HepG2 (cell line): Measurements from ENCODE around the gene P2RY6. TPM values are rescaled to one million over a fixed set of nuclear protein-coding genes. Genes with fewer than 3 reads are reported as not detected.

Experiments used
- DMTF1 ChIP-seq: sonication (generic); formaldehyde crosslinking; IDR thresholded peaks from 2 replicates; pipeline ENCODE4 v1.4.0; 2020; ENCODE audit warnings: mild to moderate bottlenecking, missing genetic modification reagents
- FOSL2 ChIP-seq: sonication (generic); formaldehyde crosslinking; IDR thresholded peaks from 2 replicates; pipeline ENCODE4 v1.4.0; 2020; ENCODE audit warnings: missing genetic modification reagents
- MEF2D ChIP-seq: sonication (generic); formaldehyde crosslinking; IDR thresholded peaks from 2 replicates; pipeline ENCODE4 v1.5.1; 2020; ENCODE audit warnings: mild to moderate bottlenecking, missing genetic modification reagents
- MYNN ChIP-seq: sonication (generic); formaldehyde crosslinking; IDR thresholded peaks from 2 replicates; pipeline ENCODE4 v1.4.0; 2020; ENCODE audit warnings: mild to moderate bottlenecking, low read depth, missing genetic modification reagents
- TOPORS ChIP-seq: sonication (generic); formaldehyde crosslinking; IDR thresholded peaks from 2 replicates; pipeline ENCODE4 v1.8.0; 2023; ENCODE audit warnings: mild to moderate bottlenecking, missing genetic modification reagents
- YEATS2 ChIP-seq: sonication (generic); formaldehyde crosslinking; IDR thresholded peaks from 2 replicates; pipeline ENCODE4 v1.4.0; 2020; ENCODE audit warnings: missing genetic modification reagents, borderline replicate concordance
- ZFP1 ChIP-seq: IDR thresholded peaks from 2 replicates; pipeline ENCODE4 v1.6.1; 2016
- ZFX ChIP-seq: sonication (generic); formaldehyde crosslinking; IDR thresholded peaks from 2 replicates; pipeline ENCODE4 v1.4.0; 2020; ENCODE audit warnings: mild to moderate bottlenecking, low read depth, missing genetic modification reagents, moderate library complexity
- ZNF251 ChIP-seq: sonication (generic); formaldehyde crosslinking; IDR thresholded peaks from 2 replicates; pipeline ENCODE4 v1.9.0; 2021; ENCODE audit warnings: mild to moderate bottlenecking, missing genetic modification reagents
- ZNF550 ChIP-seq: sonication (generic); formaldehyde crosslinking; IDR thresholded peaks from 2 replicates; pipeline ENCODE4 v1.4.0; 2020; ENCODE audit warnings: mild to moderate bottlenecking, missing genetic modification reagents, borderline replicate concordance
- ZNF691 ChIP-seq: sonication (generic); formaldehyde crosslinking; IDR thresholded peaks from 2 replicates; pipeline ENCODE4 v1.4.0; 2020; ENCODE audit warnings: missing genetic modification reagents, low read depth, mild to moderate bottlenecking, borderline replicate concordance
- ZNF772 ChIP-seq: sonication (generic); formaldehyde crosslinking; IDR thresholded peaks from 2 replicates; pipeline ENCODE4 v1.5.0; 2020; ENCODE audit warnings: mild to moderate bottlenecking, missing genetic modification reagents
- ZNF788 ChIP-seq: sonication (generic); formaldehyde crosslinking; IDR thresholded peaks from 2 replicates; pipeline ENCODE4 v1.5.0; 2020; ENCODE audit warnings: mild to moderate bottlenecking, missing genetic modification reagents, borderline replicate concordance
- ZSCAN30 ChIP-seq: sonication (generic); formaldehyde crosslinking; IDR thresholded peaks from 2 replicates; pipeline ENCODE4 v1.5.0; 2020; ENCODE audit warnings: mild to moderate bottlenecking, missing genetic modification reagents
- polyA plus RNA-seq, 8 experiments: library from polyadenylated mRNA; depleted of rRNA in 3 of 8; stranded (reverse) in 7 of 8; unstranded in 1 of 8; fragments of >200 nt; fragmentation: Illumina TruSeq in 4 of 8; extraction: Trizol in 4 of 8; gene quantifications; 2 replicates each; pipeline versions ENCODE4 v1.2.1 to v1.2.3, GENCODE V29; 2011 to 2016; ENCODE audit warnings: low read depth in 4 of 8, missing spikeins in 1 of 8, mixed read lengths in 1 of 8; ENCODE audit not compliant: insufficient read depth in 1 of 8
- total RNA-seq, 5 experiments: library from RNA; depleted of rRNA; stranded (reverse); fragments of >200 nt; fragmentation: Illumina TruSeq; extraction: Trizol; gene quantifications; 2 replicates each; pipeline ENCODE4 v1.2.3, GENCODE V29; 2016; ENCODE audit warnings: low read depth in 1 of 5
- TF ChIP-seq, protein P1 (sequence below): IDR thresholded peaks from 2 replicates; pipeline ENCODE4 v1.6.1; 2016; ENCODE audit warnings: missing compliant biosample characterization, missing genetic modification reagents, borderline replicate concordance
- TF ChIP-seq, protein P2 (sequence below): sonication (generic); formaldehyde crosslinking; IDR thresholded peaks from 2 replicates; pipeline ENCODE4 v1.5.0; 2020; ENCODE audit warnings: missing genetic modification reagents

Gene P2RY6
- total and polyA plus RNA-seq, 2 of the 13 experiments (the other 11 are each of a cell fraction or from before 2014, with no cell fraction given) = 0.09 to 0.29 TPM

GRCh38 chr11:73314117-73314961 lies 42.2 kb downstream of the P2RY6 start (continued):
- TF ChIP-seq, protein P1, sequence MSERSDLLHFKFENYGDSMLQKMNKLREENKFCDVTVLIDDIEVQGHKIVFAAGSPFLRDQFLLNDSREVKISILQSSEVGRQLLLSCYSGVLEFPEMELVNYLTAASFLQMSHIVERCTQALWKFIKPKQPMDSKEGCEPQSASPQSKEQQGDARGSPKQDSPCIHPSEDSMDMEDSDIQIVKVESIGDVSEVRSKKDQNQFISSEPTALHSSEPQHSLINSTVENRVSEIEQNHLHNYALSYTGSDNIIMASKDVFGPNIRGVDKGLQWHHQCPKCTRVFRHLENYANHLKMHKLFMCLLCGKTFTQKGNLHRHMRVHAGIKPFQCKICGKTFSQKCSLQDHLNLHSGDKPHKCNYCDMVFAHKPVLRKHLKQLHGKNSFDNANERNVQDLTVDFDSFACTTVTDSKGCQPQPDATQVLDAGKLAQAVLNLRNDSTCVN (CRISPR knock-in tag) = no peak
- TF ChIP-seq ZSCAN30 (CRISPR knock-in tag) (no peak), TOPORS (CRISPR knock-in tag) (no peak), ZNF788 (peak; percentile 43; the same call in 1 of the 2 replicates), YEATS2 (CRISPR knock-in tag) (no peak), FOSL2 (peak; percentile 60; the same call in 1 of the 2 replicates), DMTF1 (no peak), ZNF691 (CRISPR knock-in tag) (peak; percentile 67; the same call in 1 of the 2 replicates), ZNF772 (CRISPR knock-in tag) (no peak), MEF2D (CRISPR knock-in tag) (no peak; the same call in 1 of the 2 replicates), ZNF251 (CRISPR knock-in tag) (no peak), MYNN (CRISPR knock-in tag) (no peak), ZNF550 (CRISPR knock-in tag) (no peak), ZFP1 (CRISPR knock-in tag) (0 out of 2 replicates have a peak, but pooled peaks have one; percentile 38), ZFX (CRISPR knock-in tag) (peak; percentile 81; the same call in 1 of the 2 replicates)
- TF ChIP-seq, protein P2, sequence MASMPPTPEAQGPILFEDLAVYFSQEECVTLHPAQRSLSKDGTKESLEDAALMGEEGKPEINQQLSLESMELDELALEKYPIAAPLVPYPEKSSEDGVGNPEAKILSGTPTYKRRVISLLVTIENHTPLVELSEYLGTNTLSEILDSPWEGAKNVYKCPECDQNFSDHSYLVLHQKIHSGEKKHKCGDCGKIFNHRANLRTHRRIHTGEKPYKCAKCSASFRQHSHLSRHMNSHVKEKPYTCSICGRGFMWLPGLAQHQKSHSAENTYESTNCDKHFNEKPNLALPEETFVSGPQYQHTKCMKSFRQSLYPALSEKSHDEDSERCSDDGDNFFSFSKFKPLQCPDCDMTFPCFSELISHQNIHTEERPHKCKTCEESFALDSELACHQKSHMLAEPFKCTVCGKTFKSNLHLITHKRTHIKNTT = no peak
